ENCODE data around the gene NTRK3. TPM values are rescaled to one million over a fixed set of nuclear protein-coding genes. Genes with fewer than 3 reads are reported as not detected.

The NTRK3 gene
- total RNA-seq, 4 donors from 2014 or later: 5.3 to 11.7 (median 6.3) TPM

DNA sequence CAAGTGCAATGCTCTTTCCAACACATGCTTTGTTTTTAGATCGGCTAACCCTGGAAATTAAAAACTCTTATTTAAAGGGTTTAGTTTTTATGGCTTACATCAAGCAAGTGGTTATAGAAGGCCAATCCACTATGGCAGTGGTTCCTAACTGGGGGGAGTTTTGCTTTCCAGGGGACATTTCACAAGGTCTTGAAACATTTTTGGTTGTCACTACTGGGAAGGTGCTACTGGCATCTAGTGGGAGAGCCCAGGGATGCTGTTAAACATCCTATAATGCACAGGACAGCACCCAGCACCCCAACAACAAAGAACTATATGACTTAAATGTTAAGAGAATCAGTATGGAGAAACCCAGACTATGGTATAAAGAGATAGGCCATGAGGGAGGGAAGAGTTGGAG, 439.0 kb downstream of the NTRK3 start:
- DNase-seq (ENCODE audit: low spot score in 2 of 2): no peak
- H3K27ac ChIP-seq: no peak overlapping the region
- H3K27me3 ChIP-seq: no peaks in the 10 kb centered on the region
- no peak overlapping the region for H3K4me3 ChIP-seq
- WGBS: 92% methylated on average over 1 of the region's 1 CpG
- H3K4me1 ChIP-seq: no peaks in the 10 kb centered on the region
- no peaks in the 10 kb centered on the region for H3K36me3 ChIP-seq
- TF ChIP-seq EP300 (IDR thresholded peaks at IDR 0.05) (no peak), POLR2AphosphoS5 (IDR thresholded peaks at IDR 0.05) (no peak)
- no peaks in the 10 kb centered on the region for H3K9me3 ChIP-seq

DNA sequence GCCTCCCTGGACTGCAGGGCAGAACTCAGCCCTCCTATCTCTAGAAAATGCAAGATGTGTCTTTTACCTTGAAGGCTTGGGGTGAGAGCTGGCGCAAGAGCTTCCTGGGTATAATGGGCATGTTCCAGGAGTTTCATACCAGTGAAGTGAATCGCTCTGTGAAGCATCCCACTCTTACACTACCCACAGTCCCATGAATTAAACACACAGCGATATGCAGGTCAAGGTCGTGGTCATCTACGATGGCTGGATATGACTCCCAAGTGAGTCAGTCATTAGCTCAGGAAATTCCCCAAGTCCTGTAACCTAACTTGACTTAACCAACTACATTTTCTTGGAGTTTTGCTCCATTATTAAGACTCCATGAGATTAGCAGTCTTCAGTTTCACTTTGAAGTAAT, 439.7 kb downstream of the NTRK3 start:
- Histone ChIP-seq H3K9me3 (no peaks in the 10 kb centered on the region), H3K27me3 (no peaks in the 10 kb centered on the region), H3K4me3 (no peak overlapping the region), H3K27ac (no peak overlapping the region), H3K36me3 (no peaks in the 10 kb centered on the region), H3K4me1 (no peaks in the 10 kb centered on the region)
- WGBS: 68% methylated on average over 5 of the region's 5 CpGs
- TF ChIP-seq POLR2AphosphoS5 (IDR thresholded peaks at IDR 0.05): no peak
- TF ChIP-seq POLR2A (IDR thresholded peaks at IDR 0.05): no peak
- TF ChIP-seq, protein P1, sequence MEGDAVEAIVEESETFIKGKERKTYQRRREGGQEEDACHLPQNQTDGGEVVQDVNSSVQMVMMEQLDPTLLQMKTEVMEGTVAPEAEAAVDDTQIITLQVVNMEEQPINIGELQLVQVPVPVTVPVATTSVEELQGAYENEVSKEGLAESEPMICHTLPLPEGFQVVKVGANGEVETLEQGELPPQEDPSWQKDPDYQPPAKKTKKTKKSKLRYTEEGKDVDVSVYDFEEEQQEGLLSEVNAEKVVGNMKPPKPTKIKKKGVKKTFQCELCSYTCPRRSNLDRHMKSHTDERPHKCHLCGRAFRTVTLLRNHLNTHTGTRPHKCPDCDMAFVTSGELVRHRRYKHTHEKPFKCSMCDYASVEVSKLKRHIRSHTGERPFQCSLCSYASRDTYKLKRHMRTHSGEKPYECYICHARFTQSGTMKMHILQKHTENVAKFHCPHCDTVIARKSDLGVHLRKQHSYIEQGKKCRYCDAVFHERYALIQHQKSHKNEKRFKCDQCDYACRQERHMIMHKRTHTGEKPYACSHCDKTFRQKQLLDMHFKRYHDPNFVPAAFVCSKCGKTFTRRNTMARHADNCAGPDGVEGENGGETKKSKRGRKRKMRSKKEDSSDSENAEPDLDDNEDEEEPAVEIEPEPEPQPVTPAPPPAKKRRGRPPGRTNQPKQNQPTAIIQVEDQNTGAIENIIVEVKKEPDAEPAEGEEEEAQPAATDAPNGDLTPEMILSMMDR (IDR thresholded peaks at IDR 0.05): no peak
- no peak for TF ChIP-seq EP300 (IDR thresholded peaks at IDR 0.05)
- no peak for DNase-seq (ENCODE audit: low spot score in 2 of 2)

DNA sequence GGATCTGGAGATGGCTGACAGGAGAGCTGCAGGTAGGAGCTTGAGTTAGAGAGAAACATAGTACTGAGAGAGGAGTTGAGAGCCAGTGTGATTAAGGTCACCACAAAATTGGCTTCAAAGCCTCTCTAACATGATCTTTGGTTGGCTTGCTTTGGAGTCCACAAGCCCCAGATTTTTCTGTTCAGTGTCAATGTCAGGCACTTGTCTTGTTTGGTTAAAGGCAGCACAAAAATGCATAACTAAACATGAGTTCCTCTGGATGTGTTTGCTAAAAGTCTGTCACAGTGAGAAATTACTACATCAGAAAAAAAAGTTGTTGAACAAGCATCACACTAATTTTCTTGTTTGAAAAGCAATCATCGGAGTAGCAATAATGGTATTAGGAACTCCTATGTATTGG, 440.5 kb downstream of the NTRK3 start:
- 81% methylated on average over 1 of the region's 1 CpG for WGBS
- Histone ChIP-seq H3K36me3 (no peaks in the 10 kb centered on the region), H3K9me3 (no peaks in the 10 kb centered on the region), H3K27me3 (no peaks in the 10 kb centered on the region), H3K27ac (no peak overlapping the region), H3K4me1 (no peaks in the 10 kb centered on the region), H3K4me3 (no peak overlapping the region)
- TF ChIP-seq POLR2A (IDR thresholded peaks at IDR 0.05) (no peak), EP300 (IDR thresholded peaks at IDR 0.05) (no peak), POLR2AphosphoS5 (IDR thresholded peaks at IDR 0.05) (no peak)
- TF ChIP-seq, protein P1 (IDR thresholded peaks at IDR 0.05): no peak
- no peak for DNase-seq (ENCODE audit: low spot score in 2 of 2)

Other genes starting within 250 kb of the NTRK3 start
- gene MRPL46, start 210.6 kb upstream of the NTRK3 start, total RNA-seq: 10 to 100 TPM; 12.1 to 19.4 (median 15.7) TPM
- 10 to 100 TPM; 20.0 to 32.7 (median 28.9) TPM for gene MRPS11, start 211.0 kb upstream of the NTRK3 start, total RNA-seq

Data from suprapubic skin (tissue), 4 donors.